ENCODE measurements around the gene C1R.

C1R gene

DNA sequence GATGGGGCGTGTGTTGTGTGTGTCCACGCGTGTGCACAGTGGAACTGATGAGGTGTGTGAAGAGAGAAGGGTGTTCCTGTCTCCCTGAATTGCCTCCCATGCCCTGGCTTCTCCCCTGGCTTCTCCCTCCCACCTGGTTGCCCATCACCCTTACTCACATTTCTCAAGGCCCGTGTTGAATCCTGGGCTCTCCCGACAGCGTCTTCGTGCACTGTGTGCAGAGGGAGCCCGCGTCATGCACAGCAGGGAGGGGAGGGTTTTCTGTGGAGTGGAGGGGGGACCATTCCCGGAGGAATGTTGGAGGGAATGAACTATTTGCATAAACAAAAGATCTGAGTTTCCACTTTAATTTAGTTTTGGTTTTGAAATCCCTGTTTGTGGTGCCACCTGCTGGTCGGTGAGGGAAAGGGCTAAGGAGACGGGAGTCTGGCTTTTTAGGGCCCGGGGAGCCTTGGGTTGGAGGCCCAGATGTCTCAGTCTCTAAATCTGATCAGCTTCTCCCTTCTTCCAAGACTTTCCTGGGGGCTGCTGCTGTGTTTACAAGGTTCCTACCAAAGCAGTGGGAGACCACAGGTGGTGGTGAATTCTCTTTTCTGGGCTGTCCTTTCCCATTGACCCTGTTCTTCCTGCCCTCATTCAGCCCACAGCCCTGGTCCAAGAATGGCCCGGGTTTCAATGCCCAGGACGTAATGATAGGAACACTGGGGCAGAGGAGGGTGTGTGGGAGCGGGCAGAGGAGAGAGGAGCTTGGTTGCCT is at the start of gene C1R:
TSS of gene C1R (minus strand) at position 217 of the 757 bp plus-strand sequence. CDS start at position 160, 57 bp downstream.
- Histone ChIP-seq H3K9ac (peak within 1 kb of the TSS; percentile 54; the same call in 1 of the 2 replicates), H4K20me1 (ENCODE audit: insufficient read depth) (no peaks in the 10 kb centered on the region), H3K27me3 (ENCODE audit: insufficient read depth, low read depth) (no peaks in the 10 kb centered on the region), H3K4me3 (IDR thresholded peaks at IDR 0.05; ENCODE audit: insufficient read depth, low read depth, low read length) (no peak within 1 kb of the TSS), H3K4me2 (peak within 1 kb of the TSS; percentile 77), H3K79me2 (ENCODE audit: insufficient read depth, low read depth) (no peaks in the 10 kb centered on the region), H3K27ac (no peak within 1 kb of the TSS), H3K4me1 (ENCODE audit: low read depth, poor library complexity, severe bottlenecking) (peaks cover 8% of the 10 kb centered on the region), H2AFZ (ENCODE audit: low read depth) (peak within 1 kb of the TSS; percentile 97), H3K36me3 (ENCODE audit: insufficient read depth) (no peaks in the 10 kb centered on the region)
- TF ChIP-seq, protein P1, sequence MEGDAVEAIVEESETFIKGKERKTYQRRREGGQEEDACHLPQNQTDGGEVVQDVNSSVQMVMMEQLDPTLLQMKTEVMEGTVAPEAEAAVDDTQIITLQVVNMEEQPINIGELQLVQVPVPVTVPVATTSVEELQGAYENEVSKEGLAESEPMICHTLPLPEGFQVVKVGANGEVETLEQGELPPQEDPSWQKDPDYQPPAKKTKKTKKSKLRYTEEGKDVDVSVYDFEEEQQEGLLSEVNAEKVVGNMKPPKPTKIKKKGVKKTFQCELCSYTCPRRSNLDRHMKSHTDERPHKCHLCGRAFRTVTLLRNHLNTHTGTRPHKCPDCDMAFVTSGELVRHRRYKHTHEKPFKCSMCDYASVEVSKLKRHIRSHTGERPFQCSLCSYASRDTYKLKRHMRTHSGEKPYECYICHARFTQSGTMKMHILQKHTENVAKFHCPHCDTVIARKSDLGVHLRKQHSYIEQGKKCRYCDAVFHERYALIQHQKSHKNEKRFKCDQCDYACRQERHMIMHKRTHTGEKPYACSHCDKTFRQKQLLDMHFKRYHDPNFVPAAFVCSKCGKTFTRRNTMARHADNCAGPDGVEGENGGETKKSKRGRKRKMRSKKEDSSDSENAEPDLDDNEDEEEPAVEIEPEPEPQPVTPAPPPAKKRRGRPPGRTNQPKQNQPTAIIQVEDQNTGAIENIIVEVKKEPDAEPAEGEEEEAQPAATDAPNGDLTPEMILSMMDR (conservative IDR thresholded peaks at IDR 0.05; ENCODE audit: low read depth, low read length): peak; percentile 87

DNA sequence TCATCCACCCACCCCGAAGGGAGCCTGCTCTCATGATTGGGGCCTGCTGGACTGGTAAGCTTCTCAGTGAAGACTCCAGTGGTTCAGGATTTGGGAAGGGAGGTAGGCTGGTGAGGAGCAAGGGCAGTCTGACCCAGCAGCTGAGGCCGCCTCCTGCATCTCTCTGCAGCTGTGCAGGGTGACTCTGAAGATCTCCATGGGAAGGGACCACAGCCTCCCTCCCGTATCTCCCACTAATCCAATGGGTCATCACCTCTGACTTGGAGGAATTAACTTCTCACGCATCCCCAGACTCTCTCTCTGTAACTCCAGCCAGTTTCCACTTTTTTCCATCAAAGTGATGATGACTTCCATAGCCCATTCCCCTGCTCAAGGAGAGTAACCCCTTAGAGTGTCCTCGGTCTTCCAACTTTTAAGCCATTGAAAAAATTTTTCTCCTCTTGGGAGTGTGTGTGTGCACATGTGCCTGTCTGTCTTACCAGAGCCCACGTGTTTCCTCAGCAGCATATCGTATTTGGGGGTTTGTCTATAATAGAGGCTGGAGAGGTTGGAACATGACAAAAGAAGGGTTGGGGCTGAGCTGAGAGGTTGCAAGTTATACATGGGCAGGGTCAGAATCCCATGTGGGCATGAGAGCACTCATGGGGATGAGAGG is 49.2 kb upstream of the C1R start:
- H3K27ac ChIP-seq: no peak overlapping the region
- no peak overlapping the region for H3K4me3 ChIP-seq (IDR thresholded peaks at IDR 0.05; ENCODE audit: insufficient read depth, low read depth, low read length)
- TF ChIP-seq, protein P1 (conservative IDR thresholded peaks at IDR 0.05; ENCODE audit: low read depth, low read length): no peak
- no peaks in the 10 kb centered on the region for H3K79me2 ChIP-seq (ENCODE audit: insufficient read depth, low read depth)
- H3K4me2 ChIP-seq: no peak overlapping the region
- no peak overlapping the region for H2AFZ ChIP-seq (ENCODE audit: low read depth)
- peaks cover 4% of the 10 kb centered on the region for H3K4me1 ChIP-seq (ENCODE audit: low read depth, poor library complexity, severe bottlenecking)
- no peak overlapping the region for H3K9ac ChIP-seq
- H3K36me3 ChIP-seq (ENCODE audit: insufficient read depth): no peaks in the 10 kb centered on the region
- H3K27me3 ChIP-seq (ENCODE audit: insufficient read depth, low read depth): no peaks in the 10 kb centered on the region
- H4K20me1 ChIP-seq (ENCODE audit: insufficient read depth): no peaks in the 10 kb centered on the region

DNA sequence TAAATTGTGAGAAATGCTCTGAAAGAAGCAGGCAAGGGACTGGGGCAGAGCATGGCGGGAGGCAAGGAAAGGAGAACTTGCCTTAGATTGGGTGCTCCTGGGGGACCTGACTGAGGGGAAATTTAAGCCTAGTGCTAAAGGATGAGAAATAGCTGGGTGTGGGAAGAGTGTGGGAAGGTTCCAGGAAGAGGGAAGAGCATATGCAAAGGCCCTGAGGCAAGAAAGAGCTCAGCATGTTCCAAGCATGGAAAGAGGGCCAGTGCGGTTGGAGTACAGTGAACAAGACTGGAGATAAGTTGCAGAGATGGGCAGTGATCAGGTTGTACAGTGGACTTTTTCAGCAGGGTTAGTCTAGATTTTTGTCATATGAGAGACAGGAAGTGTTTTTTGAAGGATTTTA is 47.0 kb upstream of the C1R start:
- H3K4me2 ChIP-seq: no peak overlapping the region
- H3K36me3 ChIP-seq (ENCODE audit: insufficient read depth): no peaks in the 10 kb centered on the region
- no peaks in the 10 kb centered on the region for H4K20me1 ChIP-seq (ENCODE audit: insufficient read depth)
- H3K4me1 ChIP-seq (ENCODE audit: low read depth, poor library complexity, severe bottlenecking): peaks cover 4% of the 10 kb centered on the region
- TF ChIP-seq, protein P1 (conservative IDR thresholded peaks at IDR 0.05; ENCODE audit: low read depth, low read length): no peak
- H3K9ac ChIP-seq: no peak overlapping the region
- no peak overlapping the region for H3K27ac ChIP-seq
- no peak overlapping the region for H2AFZ ChIP-seq (ENCODE audit: low read depth)
- H3K27me3 ChIP-seq (ENCODE audit: insufficient read depth, low read depth): no peaks in the 10 kb centered on the region
- no peak overlapping the region for H3K4me3 ChIP-seq (IDR thresholded peaks at IDR 0.05; ENCODE audit: insufficient read depth, low read depth, low read length)
- no peaks in the 10 kb centered on the region for H3K79me2 ChIP-seq (ENCODE audit: insufficient read depth, low read depth)

DNA sequence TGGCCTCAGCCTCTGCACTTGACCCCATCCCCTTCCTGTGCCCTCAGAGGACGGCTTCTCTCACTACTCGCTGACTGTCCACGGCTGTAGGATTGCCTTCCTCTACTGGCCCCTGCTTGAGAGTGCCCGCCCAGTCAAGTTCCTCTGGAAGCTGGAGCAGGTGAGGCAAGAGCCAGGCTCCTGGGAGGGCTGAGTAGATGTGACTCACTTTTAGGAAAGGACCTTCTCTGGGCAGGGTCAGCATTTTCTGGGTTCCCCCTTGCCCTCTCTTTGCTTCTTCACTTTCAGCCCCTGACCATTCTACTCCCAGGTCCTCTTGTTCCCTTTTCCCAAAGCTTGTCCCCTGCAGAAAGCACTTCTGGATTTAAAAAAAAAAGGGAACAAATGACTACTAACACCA is 45.7 kb upstream of the C1R start:
- H3K27ac ChIP-seq: no peak overlapping the region
- no peak overlapping the region for H3K4me3 ChIP-seq (IDR thresholded peaks at IDR 0.05; ENCODE audit: insufficient read depth, low read depth, low read length)
- no peaks in the 10 kb centered on the region for H4K20me1 ChIP-seq (ENCODE audit: insufficient read depth)
- peaks cover 4% of the 10 kb centered on the region for H3K4me1 ChIP-seq (ENCODE audit: low read depth, poor library complexity, severe bottlenecking)
- no peak overlapping the region for H3K9ac ChIP-seq
- H2AFZ ChIP-seq (ENCODE audit: low read depth): no peak overlapping the region
- TF ChIP-seq, protein P1 (conservative IDR thresholded peaks at IDR 0.05; ENCODE audit: low read depth, low read length): no peak
- H3K4me2 ChIP-seq: no peak overlapping the region
- no peaks in the 10 kb centered on the region for H3K27me3 ChIP-seq (ENCODE audit: insufficient read depth, low read depth)
- H3K36me3 ChIP-seq (ENCODE audit: insufficient read depth): no peaks in the 10 kb centered on the region
- no peaks in the 10 kb centered on the region for H3K79me2 ChIP-seq (ENCODE audit: insufficient read depth, low read depth)

All from KMS-11 (cell line).